GM06990 (cell line): ENCODE results near the gene APOM.

ENCODE experiments used
- DNase-seq: peaks from one replicate; pipeline ENCODE4 v3.0.0-alpha.2; 2011; ENCODE audit not compliant: insufficient read length; ENCODE audit errors: extremely low read depth
- H3K27me3 ChIP-seq: replicated peaks from 2 replicates; pipeline ENCODE4 v1.6.0; 2011; ENCODE audit warnings: low read length; ENCODE audit not compliant: control insufficient read depth, insufficient read depth
- H3K36me3 ChIP-seq: 2 replicates; pipeline ENCODE4 v1.5.1; 2011; ENCODE audit warnings: low read length; ENCODE audit not compliant: control insufficient read depth, insufficient read depth
- H3K4me3 ChIP-seq: replicated peaks from 2 replicates; pipeline ENCODE4 v1.5.1; 2011; ENCODE audit warnings: low read depth, mild to moderate bottlenecking, control low read depth, low read length
- CTCF ChIP-seq: IDR thresholded peaks from 2 replicates; pipeline ENCODE4 v1.5.1; 2011; ENCODE audit warnings: low read length, control low read depth, mild to moderate bottlenecking, inconsistent platforms; ENCODE audit not compliant: insufficient read depth, poor library complexity, severe bottlenecking

APOM gene

DNA sequence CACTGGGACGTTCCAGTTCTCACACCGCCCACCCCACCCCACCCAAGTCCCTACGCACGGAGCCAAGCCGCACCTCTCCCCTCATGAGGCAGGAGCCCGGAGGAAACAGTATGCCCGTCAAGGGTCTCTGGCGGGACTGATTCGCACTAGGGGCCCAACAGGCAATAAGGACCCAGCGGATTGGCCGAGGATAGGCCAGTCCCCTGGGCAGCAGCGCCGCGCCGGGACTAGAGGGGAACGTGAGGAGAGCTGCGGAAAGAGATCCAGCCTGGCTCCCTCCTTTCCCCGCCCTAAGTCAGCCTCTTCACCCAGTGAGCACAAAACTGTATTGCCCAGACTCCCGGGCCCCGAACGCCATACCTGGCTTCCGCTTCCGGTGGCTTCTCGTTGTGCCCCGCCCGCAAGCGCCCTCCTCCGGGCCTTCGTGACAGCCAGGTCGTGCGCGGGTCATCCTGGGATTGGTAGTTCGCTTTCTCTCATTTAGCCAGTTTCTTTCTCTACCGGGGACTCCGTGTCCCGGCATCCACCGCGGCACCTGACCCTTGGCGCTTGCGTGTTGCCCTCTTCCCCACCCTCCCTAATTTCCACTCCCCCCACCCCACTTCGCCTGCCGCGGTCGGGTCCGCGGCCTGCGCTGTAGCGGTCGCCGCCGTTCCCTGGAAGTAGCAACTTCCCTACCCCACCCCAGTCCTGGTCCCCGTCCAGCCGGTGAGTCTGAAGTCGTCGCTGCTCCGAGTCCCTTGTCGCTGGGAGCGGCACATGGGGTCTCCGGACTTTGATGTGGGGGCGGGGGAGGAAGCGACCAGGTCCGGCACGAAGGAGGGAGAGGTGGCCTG is 10.0 kb downstream of the APOM start, which contains the start of gene CSNK2B:
Gene CSNK2B (plus strand): TSS at position 580 of the 836 bp plus-strand sequence. CDS start 752 bp downstream, outside the sequence.
- Histone ChIP-seq H3K36me3 (peaks cover 24% of the 10 kb centered on the region), H3K4me3 (peak within 1 kb of the TSS; percentile 98), H3K27me3 (no peaks in the 10 kb centered on the region)
- TF ChIP-seq CTCF: no peak
- peak; percentile 96 for DNase-seq

GRCh38 chr6:31666337-31666965 is 10.8 kb downstream of the APOM start:
- peaks cover 29% of the 10 kb centered on the region for H3K36me3 ChIP-seq
- H3K27me3 ChIP-seq: no peaks in the 10 kb centered on the region
- no peak for TF ChIP-seq CTCF
- no peak for DNase-seq
- H3K4me3 ChIP-seq: peak overlapping the region; percentile 98

- TF ChIP-seq CTCF: no peak
- H3K4me3 ChIP-seq: no peak within 1 kb of the TSS
- H3K36me3 ChIP-seq: peaks cover 32% of the 10 kb centered on the region
- H3K27me3 ChIP-seq: no peaks in the 10 kb centered on the region
- DNase-seq: no peak
Measured at GRCh38 chr6:31669676-31670075, 14.0 kb downstream of the APOM start, which contains the start of gene LY6G5B. Gene LY6G5B (plus strand): TSS chr6:31669976. CDS start chr6:31670951, 975 bp downstream.

DNA sequence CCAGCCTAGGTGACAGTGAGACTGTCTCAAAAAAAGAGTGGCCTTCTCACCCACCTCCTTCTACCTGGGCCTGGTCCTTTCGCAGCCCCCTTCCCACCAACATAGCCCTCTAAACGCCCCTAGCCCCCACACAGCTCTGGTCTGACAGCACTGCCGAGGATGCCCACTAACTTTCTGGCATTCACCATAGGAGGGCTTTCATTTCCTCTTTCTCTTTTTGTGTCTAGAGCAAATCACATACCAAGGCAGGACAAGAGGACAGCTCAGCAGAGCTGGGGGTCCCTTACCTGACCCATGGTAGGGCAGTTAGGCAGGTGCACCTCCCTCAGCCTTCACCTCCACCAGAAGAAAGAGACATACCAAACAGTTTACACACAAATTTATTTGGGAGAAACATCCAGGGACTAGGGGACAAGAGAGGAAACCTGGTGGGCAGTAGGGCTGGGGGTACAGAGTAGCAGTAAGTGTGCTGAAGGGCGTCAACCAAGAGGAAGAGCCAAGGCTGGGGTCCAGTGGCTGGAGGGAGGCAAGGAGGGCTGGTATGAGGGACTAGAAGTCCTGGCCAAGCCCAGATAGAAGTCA is 20.7 kb downstream of the APOM start:
- no peak for TF ChIP-seq CTCF
- DNase-seq: no peak
- Histone ChIP-seq H3K36me3 (peaks cover 7% of the 10 kb centered on the region), H3K4me3 (no peak overlapping the region), H3K27me3 (no peaks in the 10 kb centered on the region)

GRCh38 chr6:31676904-31677303 is 21.2 kb downstream of the APOM start:
- no peak overlapping the region for H3K4me3 ChIP-seq
- peaks cover 5% of the 10 kb centered on the region for H3K36me3 ChIP-seq
- no peak for DNase-seq
- no peak for TF ChIP-seq CTCF
- no peaks in the 10 kb centered on the region for H3K27me3 ChIP-seq
